GM18870 (cell line): Measurements from ENCODE around the gene CHORDC1.
"Not testable (repeated sequence)": the region's sequence is repeated elsewhere in the genome, so short reads cannot be mapped to it uniquely, and the experiment has no call there.

Experiments used
- ATAC-seq: cut with Tn5 transposase; IDR thresholded peaks from one replicate; pipeline ENCODE4 v1.9.1; 2021; ENCODE audit warnings: moderate library complexity; ENCODE audit not compliant: unreplicated experiment

CHORDC1 gene

GRCh38 chr11:90218606-90219005, 4.2 kb downstream of the CHORDC1 start:
- ATAC-seq = no peak

GRCh38 chr11:90216611-90217010, 6.2 kb downstream of the CHORDC1 start:
- no peak for ATAC-seq

GRCh38 chr11:90213322-90213721, 9.5 kb downstream of the CHORDC1 start:
- ATAC-seq = no peak

- no peak for ATAC-seq
These were observed 14.0 kb downstream of the CHORDC1 start for GRCh38 chr11:90208857-90209256.

- ATAC-seq = not testable (repeated sequence)
These were observed 14.9 kb downstream of the CHORDC1 start for GRCh38 chr11:90207992-90208391.

- ATAC-seq = peak; percentile 90
These were observed 17.8 kb downstream of the CHORDC1 start for GRCh38 chr11:90204832-90205646.

- no peak for ATAC-seq
These were observed 18.4 kb downstream of the CHORDC1 start for GRCh38 chr11:90204407-90204806.

- no peak for ATAC-seq
These were observed 20.5 kb downstream of the CHORDC1 start for GRCh38 chr11:90202342-90202741.

- no peak for ATAC-seq
These were observed 25.5 kb downstream of the CHORDC1 start for GRCh38 chr11:90197377-90197776.

- no peak for ATAC-seq
These were observed 29.8 kb downstream of the CHORDC1 start for GRCh38 chr11:90192869-90193582.

GRCh38 chr11:90189011-90189410, 33.8 kb downstream of the CHORDC1 start:
- no peak for ATAC-seq

- ATAC-seq = no peak
These were observed 35.0 kb downstream of the CHORDC1 start for GRCh38 chr11:90187839-90188238.

GRCh38 chr11:90179923-90180322, 42.9 kb downstream of the CHORDC1 start:
- ATAC-seq = no peak

GRCh38 chr11:90178751-90179150, 44.1 kb downstream of the CHORDC1 start:
- ATAC-seq = no peak

- ATAC-seq = no peak
These were observed 46.8 kb downstream of the CHORDC1 start for GRCh38 chr11:90176069-90176468.

- no peak for ATAC-seq
These were observed 51.5 kb downstream of the CHORDC1 start for GRCh38 chr11:90171359-90171758.

- no peak for ATAC-seq
These were observed 54.3 kb downstream of the CHORDC1 start for GRCh38 chr11:90168571-90168970.

- not testable (repeated sequence) for ATAC-seq
These were observed 55.1 kb downstream of the CHORDC1 start for GRCh38 chr11:90167704-90168103.

- not testable (repeated sequence) for ATAC-seq
These were observed 55.8 kb downstream of the CHORDC1 start for GRCh38 chr11:90166982-90167573.
